WERI-Rb-1 (cell line): Measurements from ENCODE around the gene FSTL5.

Experiments used
- DNase-seq: peaks from one replicate; pipeline ENCODE4 v3.0.0-alpha.2; 2020
- H3K27ac ChIP-seq: fragments of 250-450 bp; sonication (Bioruptor Pico); 2 replicates; pipeline ENCODE4 v1.5.1; 2020; ENCODE audit warnings: mild to moderate bottlenecking, moderate library complexity
- H3K27me3 ChIP-seq: fragments of 250-450 bp; sonication (Bioruptor Pico); 2 replicates; pipeline ENCODE4 v1.5.1; 2021; ENCODE audit warnings: mild to moderate bottlenecking, low read depth, moderate library complexity; ENCODE audit not compliant: insufficient read depth, severe bottlenecking
- H3K36me3 ChIP-seq: fragments of 250-450 bp; sonication (Bioruptor Pico); 2 replicates; pipeline ENCODE4 v1.5.1; 2020; ENCODE audit warnings: mild to moderate bottlenecking, moderate library complexity
- H3K4me3 ChIP-seq: 2 replicates; pipeline ENCODE4 v1.5.1; 2011; ENCODE audit warnings: low read depth, mild to moderate bottlenecking, control low read depth, low read length
- H3K9me3 ChIP-seq: fragments of 250-450 bp; sonication (Bioruptor Pico); 2 replicates; pipeline ENCODE4 v1.5.1; 2021; ENCODE audit warnings: mild to moderate bottlenecking, moderate library complexity; ENCODE audit not compliant: severe bottlenecking
- CTCF ChIP-seq: IDR thresholded peaks from 2 replicates; pipeline ENCODE4 v1.5.1; 2011; ENCODE audit warnings: low read depth, mild to moderate bottlenecking, control low read depth, inconsistent platforms, low read length

FSTL5 gene

GRCh38 chr4:162059656-162060055 is 104.1 kb downstream of the FSTL5 start:
- Histone ChIP-seq H3K9me3 (no peaks in the 10 kb centered on the region), H3K4me3 (no peak overlapping the region), H3K27ac (no peak overlapping the region), H3K27me3 (no peaks in the 10 kb centered on the region), H3K36me3 (no peaks in the 10 kb centered on the region)
- no peak for TF ChIP-seq CTCF
- DNase-seq, result no peak

- peak; percentile 97 for DNase-seq
- no peak for TF ChIP-seq CTCF
- Histone ChIP-seq H3K36me3 (no peaks in the 10 kb centered on the region), H3K4me3 (peak overlapping the region; percentile 22; the same call in 1 of the 2 replicates), H3K27ac (peak overlapping the region; percentile 44), H3K9me3 (no peaks in the 10 kb centered on the region), H3K27me3 (no peaks in the 10 kb centered on the region)
Observed at GRCh38 chr4:162056990-162057389, 106.8 kb downstream of the FSTL5 start.

- no peak for TF ChIP-seq CTCF
- no peak overlapping the region for H3K4me3 ChIP-seq
- H3K36me3 ChIP-seq, result no peaks in the 10 kb centered on the region
Observed at GRCh38 chr4:162046135-162046534, 117.7 kb downstream of the FSTL5 start.

GRCh38 chr4:162038112-162038511 is 125.7 kb downstream of the FSTL5 start:
- Histone ChIP-seq H3K27me3 (no peaks in the 10 kb centered on the region), H3K27ac (no peak overlapping the region), H3K36me3 (no peaks in the 10 kb centered on the region), H3K9me3 (no peaks in the 10 kb centered on the region), H3K4me3 (no peak overlapping the region)
- no peak for DNase-seq
- no peak for TF ChIP-seq CTCF

More at GRCh38 chr4:162046135-162046534, 117.7 kb downstream of the FSTL5 start:
- no peaks in the 10 kb centered on the region for H3K27me3 ChIP-seq
- H3K9me3 ChIP-seq, result no peaks in the 10 kb centered on the region
- no peak for DNase-seq
- H3K27ac ChIP-seq, result no peak overlapping the region

- H3K4me3 ChIP-seq, result no peak overlapping the region
- no peak overlapping the region for H3K27ac ChIP-seq
- TF ChIP-seq CTCF, result no peak
- H3K27me3 ChIP-seq, result no peaks in the 10 kb centered on the region
- DNase-seq, result no peak
- no peaks in the 10 kb centered on the region for H3K9me3 ChIP-seq
- no peaks in the 10 kb centered on the region for H3K36me3 ChIP-seq
Observed at GRCh38 chr4:162017863-162018262, 145.9 kb downstream of the FSTL5 start.

GRCh38 chr4:162016991-162017390 is 146.8 kb downstream of the FSTL5 start:
- DNase-seq, result no peak
- Histone ChIP-seq H3K27me3 (no peaks in the 10 kb centered on the region), H3K4me3 (no peak overlapping the region), H3K27ac (no peak overlapping the region), H3K36me3 (no peaks in the 10 kb centered on the region), H3K9me3 (no peaks in the 10 kb centered on the region)
- TF ChIP-seq CTCF, result no peak
